Stimulated activated memory B cell treated with anti-CD40 and anti-IgM and Interleukin-4, amounts not matched to agents 10 μg/mL and 1 μg/mL and 100 μg/mL, for 72 hours (primary cell): ENCODE data around the gene AMBP.

Experiments
- ATAC-seq: fragments of 150-1000 bp; cut with Tn5 transposase; 2 replicates; pipeline ENCODE4 v1.10.0; 2021
- H3K27ac Mint-ChIP-seq: one replicate; pipeline ENCODE4 v1.8.0; 2022; ENCODE audit warnings: mild to moderate bottlenecking, mixed read lengths
- H3K27me3 Mint-ChIP-seq: one replicate; pipeline ENCODE4 v1.8.0; 2022; ENCODE audit warnings: mixed read lengths
- H3K36me3 Mint-ChIP-seq: one replicate; pipeline ENCODE4 v1.8.0; 2022; ENCODE audit warnings: mixed read lengths
- H3K4me1 Mint-ChIP-seq: one replicate; pipeline ENCODE4 v1.8.0; 2022; ENCODE audit warnings: mixed read lengths
- H3K4me3 Mint-ChIP-seq: one replicate; pipeline ENCODE4 v1.8.0; 2022; ENCODE audit warnings: mild to moderate bottlenecking, moderate library complexity, mixed read lengths
- H3K9me3 Mint-ChIP-seq: one replicate; pipeline ENCODE4 v1.8.0; 2022; ENCODE audit warnings: mixed read lengths

Gene AMBP

GRCh38 chr9:114014044-114014443 is 64.1 kb downstream of the AMBP start:
- Mint-ChIP-seq H3K4me3 (no peak overlapping the region), H3K36me3 (peaks cover 5% of the 10 kb centered on the region), H3K4me1 (no peaks in the 10 kb centered on the region), H3K9me3 (peaks cover 8% of the 10 kb centered on the region), H3K27me3 (no peaks in the 10 kb centered on the region), H3K27ac (no peak overlapping the region)
- ATAC-seq = no peak

GRCh38 chr9:114012126-114012525 is 66.0 kb downstream of the AMBP start:
- Mint-ChIP-seq H3K9me3 (peaks cover 8% of the 10 kb centered on the region), H3K4me1 (no peaks in the 10 kb centered on the region), H3K36me3 (peaks cover 5% of the 10 kb centered on the region), H3K27me3 (no peaks in the 10 kb centered on the region), H3K4me3 (no peak overlapping the region), H3K27ac (no peak overlapping the region)
- ATAC-seq = no peak

GRCh38 chr9:114011313-114011712 is 66.8 kb downstream of the AMBP start:
- Mint-ChIP-seq H3K27ac (no peak overlapping the region), H3K9me3 (peaks cover 8% of the 10 kb centered on the region), H3K4me3 (no peak overlapping the region), H3K36me3 (peaks cover 5% of the 10 kb centered on the region), H3K27me3 (no peaks in the 10 kb centered on the region), H3K4me1 (no peaks in the 10 kb centered on the region)
- ATAC-seq = no peak
